Chondrocyte (in vitro differentiated cells): Measurements from ENCODE around the gene ADORA2A. TPM values are rescaled to one million over a fixed set of nuclear protein-coding genes. Genes with fewer than 3 reads are reported as not detected.

Experiments
- DNase-seq: peaks from one replicate; pipeline ENCODE4 v3.0.0; 2021; ENCODE audit warnings: mixed read lengths, low spot score
- H3K27ac Mint-ChIP-seq: one replicate; pipeline ENCODE4 v1.8.0; 2021; ENCODE audit warnings: mild to moderate bottlenecking, moderate library complexity, mixed read lengths; ENCODE audit not compliant: unreplicated experiment
- H3K27me3 Mint-ChIP-seq: 2 replicates; pipeline ENCODE4 v1.8.0; 2021; ENCODE audit warnings: low read depth, mixed read lengths
- H3K36me3 Mint-ChIP-seq: 2 replicates; pipeline ENCODE4 v1.8.0; 2021; ENCODE audit warnings: low read depth, mixed read lengths
- H3K4me1 Mint-ChIP-seq: 2 replicates; pipeline ENCODE4 v1.8.0; 2021; ENCODE audit warnings: low read depth, mild to moderate bottlenecking, mixed read lengths
- H3K4me3 Mint-ChIP-seq: one replicate; pipeline ENCODE4 v1.8.0; 2021; ENCODE audit warnings: mild to moderate bottlenecking, moderate library complexity, mixed read lengths; ENCODE audit not compliant: unreplicated experiment
- H3K9me3 Mint-ChIP-seq: 2 replicates; pipeline ENCODE4 v1.8.0; 2021; ENCODE audit warnings: low read depth, mixed read lengths
- total RNA-seq: library from RNA; stranded (reverse); gene quantifications from 3 replicates; pipeline ENCODE4 v1.2.1, GENCODE V29; 2021
- TF ChIP-seq, protein P1 (sequence below): fragments of 200-600 bp; sonication (generic); IDR thresholded peaks from 2 replicates; pipeline ENCODE4 v1.5.0; 2021; ENCODE audit warnings: antibody characterized with exemption, mild to moderate bottlenecking, moderate library complexity

The ADORA2A gene
- total RNA-seq, 1 donor from 2014 or later: 2.3 TPM

DNA sequence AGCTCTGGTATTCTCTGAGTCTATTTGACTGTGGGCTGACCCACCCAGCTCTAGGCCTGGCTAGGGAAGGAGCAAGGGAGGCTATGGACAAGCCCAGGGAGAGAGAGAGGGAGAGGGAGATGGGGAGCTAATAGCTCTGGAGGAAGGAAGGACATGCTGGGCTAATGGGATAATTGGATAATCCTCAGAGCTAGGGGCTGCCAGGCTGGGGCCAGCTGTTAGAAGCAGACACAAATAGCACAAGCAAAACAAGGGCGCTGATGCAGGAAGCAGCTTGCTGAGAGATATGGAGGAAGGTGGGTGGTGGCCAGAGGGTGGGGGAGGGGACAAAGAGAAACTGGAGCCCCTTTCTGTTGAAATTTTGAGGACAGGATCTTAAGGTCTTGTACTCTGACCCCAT is 23.2 kb downstream of the ADORA2A start:
- H3K27me3 Mint-ChIP-seq: no peaks in the 10 kb centered on the region
- DNase-seq: no peak
- no peak overlapping the region for H3K4me3 Mint-ChIP-seq
- no peak overlapping the region for H3K27ac Mint-ChIP-seq
- no peaks in the 10 kb centered on the region for H3K9me3 Mint-ChIP-seq
- no peaks in the 10 kb centered on the region for H3K36me3 Mint-ChIP-seq
- peaks cover 5% of the 10 kb centered on the region for H3K4me1 Mint-ChIP-seq
- TF ChIP-seq, protein P1, sequence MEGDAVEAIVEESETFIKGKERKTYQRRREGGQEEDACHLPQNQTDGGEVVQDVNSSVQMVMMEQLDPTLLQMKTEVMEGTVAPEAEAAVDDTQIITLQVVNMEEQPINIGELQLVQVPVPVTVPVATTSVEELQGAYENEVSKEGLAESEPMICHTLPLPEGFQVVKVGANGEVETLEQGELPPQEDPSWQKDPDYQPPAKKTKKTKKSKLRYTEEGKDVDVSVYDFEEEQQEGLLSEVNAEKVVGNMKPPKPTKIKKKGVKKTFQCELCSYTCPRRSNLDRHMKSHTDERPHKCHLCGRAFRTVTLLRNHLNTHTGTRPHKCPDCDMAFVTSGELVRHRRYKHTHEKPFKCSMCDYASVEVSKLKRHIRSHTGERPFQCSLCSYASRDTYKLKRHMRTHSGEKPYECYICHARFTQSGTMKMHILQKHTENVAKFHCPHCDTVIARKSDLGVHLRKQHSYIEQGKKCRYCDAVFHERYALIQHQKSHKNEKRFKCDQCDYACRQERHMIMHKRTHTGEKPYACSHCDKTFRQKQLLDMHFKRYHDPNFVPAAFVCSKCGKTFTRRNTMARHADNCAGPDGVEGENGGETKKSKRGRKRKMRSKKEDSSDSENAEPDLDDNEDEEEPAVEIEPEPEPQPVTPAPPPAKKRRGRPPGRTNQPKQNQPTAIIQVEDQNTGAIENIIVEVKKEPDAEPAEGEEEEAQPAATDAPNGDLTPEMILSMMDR: no peak

DNA sequence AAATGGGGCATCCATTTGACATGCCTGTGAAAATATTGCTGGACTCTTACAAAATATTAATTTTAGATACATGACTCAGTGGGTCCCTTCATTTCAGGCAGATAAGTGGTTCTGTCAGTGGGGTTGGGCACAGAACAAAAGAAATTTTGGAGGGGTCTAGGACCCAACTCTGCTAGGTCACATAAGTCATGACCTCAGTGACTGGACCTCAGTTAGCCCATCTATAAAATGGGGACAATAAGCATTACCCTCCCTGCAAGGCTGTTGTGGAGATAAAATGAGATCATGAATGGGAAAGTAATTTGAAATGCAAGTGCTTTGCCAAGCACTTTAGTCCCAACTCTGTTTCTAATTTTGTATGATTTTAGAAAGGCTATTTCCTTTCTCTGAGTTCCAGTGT is 23.8 kb downstream of the ADORA2A start:
- TF ChIP-seq, protein P1: no peak
- no peak for DNase-seq
- Mint-ChIP-seq H3K4me1 (peaks cover 4% of the 10 kb centered on the region), H3K4me3 (no peak overlapping the region), H3K9me3 (no peaks in the 10 kb centered on the region), H3K27me3 (no peaks in the 10 kb centered on the region), H3K36me3 (no peaks in the 10 kb centered on the region), H3K27ac (no peak overlapping the region)

DNA sequence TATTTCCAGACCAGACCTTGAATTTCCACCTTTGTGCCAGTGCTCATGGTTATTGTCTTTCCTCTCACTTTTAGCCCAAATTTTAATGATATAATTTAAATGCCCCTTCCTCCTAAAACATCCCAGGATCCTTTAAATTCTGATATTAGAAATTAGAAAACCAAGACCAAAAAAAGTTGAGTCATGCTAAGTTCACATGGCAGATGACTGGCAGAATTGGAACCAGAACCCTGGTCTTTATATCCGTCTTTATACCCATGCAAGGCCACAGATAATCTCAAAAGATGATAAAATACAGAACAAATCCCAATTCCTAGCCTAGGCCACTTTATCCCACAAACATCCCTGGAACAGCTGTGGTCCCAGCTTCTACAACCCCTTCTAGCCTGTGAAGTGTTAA is 26.5 kb downstream of the ADORA2A start:
- H3K27ac Mint-ChIP-seq: no peak overlapping the region
- H3K4me3 Mint-ChIP-seq: no peak overlapping the region
- TF ChIP-seq, protein P1: no peak
- no peaks in the 10 kb centered on the region for H3K36me3 Mint-ChIP-seq
- no peak for DNase-seq
- H3K4me1 Mint-ChIP-seq: peaks cover 4% of the 10 kb centered on the region
- H3K9me3 Mint-ChIP-seq: no peaks in the 10 kb centered on the region
- no peaks in the 10 kb centered on the region for H3K27me3 Mint-ChIP-seq

DNA sequence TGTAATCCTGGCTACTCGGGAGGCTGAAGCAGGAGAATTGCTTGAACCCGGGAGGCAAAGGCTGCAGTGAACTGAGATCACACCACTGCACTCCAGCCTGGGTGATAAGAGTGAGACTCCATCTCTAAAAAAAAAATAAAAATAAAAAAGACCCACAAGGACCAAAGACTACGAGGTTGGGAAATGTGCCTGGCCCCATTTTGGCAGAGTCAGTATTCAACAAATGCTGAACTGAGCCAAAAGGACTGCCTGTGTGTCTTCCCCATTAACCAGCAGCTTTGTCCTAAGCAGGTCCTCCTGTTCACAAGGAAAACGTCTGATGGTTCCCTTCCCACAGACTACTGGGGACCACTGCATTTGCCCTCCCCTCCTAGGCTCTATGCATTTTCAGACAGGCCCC is 27.6 kb downstream of the ADORA2A start:
- TF ChIP-seq, protein P1: no peak
- no peak for DNase-seq
- Mint-ChIP-seq H3K4me1 (peaks cover 8% of the 10 kb centered on the region), H3K9me3 (no peaks in the 10 kb centered on the region), H3K36me3 (no peaks in the 10 kb centered on the region), H3K4me3 (no peak overlapping the region), H3K27ac (no peak overlapping the region), H3K27me3 (no peaks in the 10 kb centered on the region)

DNA sequence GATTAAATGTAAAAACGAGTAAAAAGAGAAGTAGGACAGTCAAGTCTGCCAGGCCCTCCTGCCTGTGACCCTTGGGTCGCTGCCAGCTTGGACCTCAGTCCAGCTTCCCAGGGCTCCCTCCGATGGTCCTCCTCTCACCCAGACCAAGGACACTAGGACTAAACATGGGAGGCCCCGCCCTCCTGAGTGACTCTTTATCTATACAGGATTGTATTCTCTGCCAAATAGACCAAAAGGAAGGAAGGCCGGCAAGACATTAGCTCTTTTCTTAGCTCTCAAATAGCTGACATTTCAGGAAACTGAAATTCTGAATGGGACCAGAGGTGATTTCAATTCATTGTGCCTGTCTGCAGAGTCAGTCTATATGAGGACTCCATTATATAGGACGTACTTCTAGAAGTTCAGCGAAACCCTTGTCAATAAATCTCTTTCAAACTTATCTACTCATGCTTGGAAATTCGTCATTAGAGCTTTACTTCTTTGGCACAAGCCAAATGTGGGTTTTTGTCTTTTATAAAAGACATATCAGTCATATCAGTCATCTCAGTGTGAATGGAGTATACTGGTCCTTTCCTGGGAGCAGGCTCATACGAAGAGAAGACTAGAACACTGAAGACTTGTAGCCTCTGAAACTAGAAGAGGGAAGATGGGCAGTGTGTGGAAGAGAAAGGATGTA is 28.5 kb downstream of the ADORA2A start:
- Mint-ChIP-seq H3K27me3 (no peaks in the 10 kb centered on the region), H3K4me1 (peaks cover 10% of the 10 kb centered on the region), H3K4me3 (no peak overlapping the region), H3K27ac (no peak overlapping the region), H3K36me3 (no peaks in the 10 kb centered on the region), H3K9me3 (no peaks in the 10 kb centered on the region)
- TF ChIP-seq, protein P1: no peak
- DNase-seq: no peak
